Measurements from ENCODE around the gene SPINK8. TPM values are rescaled to one million over a fixed set of nuclear protein-coding genes. Genes with fewer than 3 reads are reported as not detected.
"Not testable (repeated sequence)": the region's sequence is repeated elsewhere in the genome, so short reads cannot be mapped to it uniquely, and the experiment has no call there.

Gene SPINK8
- total RNA-seq: not detected in 2 replicates

- H3K4me3 Mint-ChIP-seq; H3K9me3 Mint-ChIP-seq; H3K36me3 Mint-ChIP-seq (ENCODE audit: low read depth); H3K4me1 Mint-ChIP-seq (ENCODE audit: low read depth); DNase-seq (ENCODE audit: low spot score); intact Hi-C loops (cut with micrococcal nuclease); H3K27ac Mint-ChIP-seq: not testable (repeated sequence)
- peaks cover 25% of the 10 kb centered on the region for H3K27me3 Mint-ChIP-seq (ENCODE audit: insufficient read depth)
These were observed at the start of gene SPINK8 for GRCh38 chr3:48333346-48334245. TSS of gene SPINK8 (minus strand) at chr3:48333661. CDS start at chr3:48328341, 5,320 bp downstream.

- no peak for DNase-seq (ENCODE audit: low spot score)
- Mint-ChIP-seq H3K36me3 (ENCODE audit: low read depth) (no peaks in the 10 kb centered on the region), H3K27me3 (ENCODE audit: insufficient read depth) (peaks cover 2% of the 10 kb centered on the region), H3K9me3 (no peaks in the 10 kb centered on the region), H3K4me3 (no peak overlapping the region), H3K27ac (no peak overlapping the region), H3K4me1 (ENCODE audit: low read depth) (no peaks in the 10 kb centered on the region)
- intact Hi-C loops (cut with micrococcal nuclease): no loop called here
These were observed 39.5 kb upstream of the SPINK8 start for GRCh38 chr3:48372862-48373435.

- no peak for DNase-seq (ENCODE audit: low spot score)
- Mint-ChIP-seq H3K27me3 (ENCODE audit: insufficient read depth) (peaks cover 2% of the 10 kb centered on the region), H3K27ac (no peak overlapping the region), H3K36me3 (ENCODE audit: low read depth) (no peaks in the 10 kb centered on the region), H3K9me3 (no peaks in the 10 kb centered on the region), H3K4me3 (no peak overlapping the region), H3K4me1 (ENCODE audit: low read depth) (no peaks in the 10 kb centered on the region)
- intact Hi-C loops (cut with micrococcal nuclease): no loop called here
These were observed 38.9 kb upstream of the SPINK8 start for GRCh38 chr3:48372377-48372770.

GRCh38 chr3:48371651-48372376, 38.4 kb upstream of the SPINK8 start, which contains the start of gene FBXW12:
TSS of gene FBXW12 (plus strand) at chr3:48372219. CDS start at chr3:48372768, 549 bp downstream.
- H3K4me3 Mint-ChIP-seq: no peak within 1 kb of the TSS
- peaks cover 2% of the 10 kb centered on the region for H3K27me3 Mint-ChIP-seq (ENCODE audit: insufficient read depth)
- H3K4me1 Mint-ChIP-seq (ENCODE audit: low read depth): no peaks in the 10 kb centered on the region
- no peak within 1 kb of the TSS for H3K27ac Mint-ChIP-seq
- no peak for DNase-seq (ENCODE audit: low spot score)
- H3K36me3 Mint-ChIP-seq (ENCODE audit: low read depth): no peaks in the 10 kb centered on the region
- no peaks in the 10 kb centered on the region for H3K9me3 Mint-ChIP-seq
- intact Hi-C loops (cut with micrococcal nuclease): no loop called here

GRCh38 chr3:48370333-48370713, 36.9 kb upstream of the SPINK8 start:
- no peak for DNase-seq (ENCODE audit: low spot score)
- intact Hi-C loops (cut with micrococcal nuclease): no loop called here

GRCh38 chr3:48369693-48370332, 36.4 kb upstream of the SPINK8 start:
- no peak for DNase-seq (ENCODE audit: low spot score)
- no peaks in the 10 kb centered on the region for H3K36me3 Mint-ChIP-seq (ENCODE audit: low read depth)
- intact Hi-C loops (cut with micrococcal nuclease): no loop called here
- no peak overlapping the region for H3K27ac Mint-ChIP-seq
- H3K4me1 Mint-ChIP-seq (ENCODE audit: low read depth): no peaks in the 10 kb centered on the region
- H3K27me3 Mint-ChIP-seq (ENCODE audit: insufficient read depth): peaks cover 3% of the 10 kb centered on the region
- H3K4me3 Mint-ChIP-seq: no peak overlapping the region
- peaks cover 2% of the 10 kb centered on the region for H3K9me3 Mint-ChIP-seq

More at GRCh38 chr3:48370333-48370713, 36.9 kb upstream of the SPINK8 start:
- Mint-ChIP-seq H3K4me3 (no peak overlapping the region), H3K4me1 (ENCODE audit: low read depth) (no peaks in the 10 kb centered on the region), H3K27ac (no peak overlapping the region), H3K36me3 (ENCODE audit: low read depth) (no peaks in the 10 kb centered on the region), H3K9me3 (no peaks in the 10 kb centered on the region), H3K27me3 (ENCODE audit: insufficient read depth) (peaks cover 2% of the 10 kb centered on the region)

- intact Hi-C loops (cut with micrococcal nuclease): no loop called here
- Mint-ChIP-seq H3K36me3 (ENCODE audit: low read depth) (no peaks in the 10 kb centered on the region), H3K4me1 (ENCODE audit: low read depth) (no peaks in the 10 kb centered on the region), H3K4me3 (no peak overlapping the region), H3K27ac (no peak overlapping the region), H3K27me3 (ENCODE audit: insufficient read depth) (peaks cover 10% of the 10 kb centered on the region), H3K9me3 (peaks cover 6% of the 10 kb centered on the region)
- no peak for DNase-seq (ENCODE audit: low spot score)
These were observed 33.7 kb upstream of the SPINK8 start for GRCh38 chr3:48367201-48367600.

GRCh38 chr3:48364840-48365239, 31.4 kb upstream of the SPINK8 start:
- no peaks in the 10 kb centered on the region for H3K4me1 Mint-ChIP-seq (ENCODE audit: low read depth)
- no peak for DNase-seq (ENCODE audit: low spot score)
- intact Hi-C loops (cut with micrococcal nuclease): no loop called here
- no peaks in the 10 kb centered on the region for H3K36me3 Mint-ChIP-seq (ENCODE audit: low read depth)
- no peak overlapping the region for H3K4me3 Mint-ChIP-seq
- peaks cover 16% of the 10 kb centered on the region for H3K9me3 Mint-ChIP-seq
- H3K27ac Mint-ChIP-seq: no peak overlapping the region
- peaks cover 20% of the 10 kb centered on the region for H3K27me3 Mint-ChIP-seq (ENCODE audit: insufficient read depth)

GRCh38 chr3:48361928-48362327, 28.5 kb upstream of the SPINK8 start:
- Mint-ChIP-seq H3K4me3 (no peak overlapping the region), H3K27me3 (ENCODE audit: insufficient read depth) (peaks cover 22% of the 10 kb centered on the region), H3K4me1 (ENCODE audit: low read depth) (no peaks in the 10 kb centered on the region), H3K27ac (no peak overlapping the region), H3K36me3 (ENCODE audit: low read depth) (no peaks in the 10 kb centered on the region), H3K9me3 (peaks cover 16% of the 10 kb centered on the region)
- DNase-seq (ENCODE audit: low spot score): no peak
- intact Hi-C loops (cut with micrococcal nuclease): no loop called here

- H3K27ac Mint-ChIP-seq: no peak overlapping the region
- intact Hi-C loops (cut with micrococcal nuclease): no loop called here
- H3K4me1 Mint-ChIP-seq (ENCODE audit: low read depth): no peaks in the 10 kb centered on the region
- no peak overlapping the region for H3K4me3 Mint-ChIP-seq
- H3K9me3 Mint-ChIP-seq: peaks cover 5% of the 10 kb centered on the region
- no peak for DNase-seq (ENCODE audit: low spot score)
- no peaks in the 10 kb centered on the region for H3K36me3 Mint-ChIP-seq (ENCODE audit: low read depth)
- peaks cover 28% of the 10 kb centered on the region for H3K27me3 Mint-ChIP-seq (ENCODE audit: insufficient read depth)
These were observed 23.0 kb upstream of the SPINK8 start for GRCh38 chr3:48356419-48356818.

GRCh38 chr3:48353987-48354386, 20.5 kb upstream of the SPINK8 start:
- no peaks in the 10 kb centered on the region for H3K9me3 Mint-ChIP-seq
- peaks cover 18% of the 10 kb centered on the region for H3K27me3 Mint-ChIP-seq (ENCODE audit: insufficient read depth)
- no peak overlapping the region for H3K4me3 Mint-ChIP-seq
- DNase-seq (ENCODE audit: low spot score): no peak
- no peak overlapping the region for H3K27ac Mint-ChIP-seq
- no peaks in the 10 kb centered on the region for H3K36me3 Mint-ChIP-seq (ENCODE audit: low read depth)
- no peaks in the 10 kb centered on the region for H3K4me1 Mint-ChIP-seq (ENCODE audit: low read depth)
- intact Hi-C loops (cut with micrococcal nuclease): no loop called here

- DNase-seq (ENCODE audit: low spot score): no peak
- Mint-ChIP-seq H3K27ac (no peak overlapping the region), H3K36me3 (ENCODE audit: low read depth) (no peaks in the 10 kb centered on the region), H3K4me3 (no peak overlapping the region), H3K9me3 (no peaks in the 10 kb centered on the region), H3K27me3 (ENCODE audit: insufficient read depth) (peaks cover 20% of the 10 kb centered on the region), H3K4me1 (ENCODE audit: low read depth) (no peaks in the 10 kb centered on the region)
- intact Hi-C loops (cut with micrococcal nuclease): no loop called here
These were observed 19.1 kb upstream of the SPINK8 start for GRCh38 chr3:48352546-48352945.
